ENCODE measurements around the gene SF3B4.
"Not testable (repeated sequence)": the region's sequence is repeated elsewhere in the genome, so short reads cannot be mapped to it uniquely, and the experiment has no call there.

The SF3B4 gene

DNA sequence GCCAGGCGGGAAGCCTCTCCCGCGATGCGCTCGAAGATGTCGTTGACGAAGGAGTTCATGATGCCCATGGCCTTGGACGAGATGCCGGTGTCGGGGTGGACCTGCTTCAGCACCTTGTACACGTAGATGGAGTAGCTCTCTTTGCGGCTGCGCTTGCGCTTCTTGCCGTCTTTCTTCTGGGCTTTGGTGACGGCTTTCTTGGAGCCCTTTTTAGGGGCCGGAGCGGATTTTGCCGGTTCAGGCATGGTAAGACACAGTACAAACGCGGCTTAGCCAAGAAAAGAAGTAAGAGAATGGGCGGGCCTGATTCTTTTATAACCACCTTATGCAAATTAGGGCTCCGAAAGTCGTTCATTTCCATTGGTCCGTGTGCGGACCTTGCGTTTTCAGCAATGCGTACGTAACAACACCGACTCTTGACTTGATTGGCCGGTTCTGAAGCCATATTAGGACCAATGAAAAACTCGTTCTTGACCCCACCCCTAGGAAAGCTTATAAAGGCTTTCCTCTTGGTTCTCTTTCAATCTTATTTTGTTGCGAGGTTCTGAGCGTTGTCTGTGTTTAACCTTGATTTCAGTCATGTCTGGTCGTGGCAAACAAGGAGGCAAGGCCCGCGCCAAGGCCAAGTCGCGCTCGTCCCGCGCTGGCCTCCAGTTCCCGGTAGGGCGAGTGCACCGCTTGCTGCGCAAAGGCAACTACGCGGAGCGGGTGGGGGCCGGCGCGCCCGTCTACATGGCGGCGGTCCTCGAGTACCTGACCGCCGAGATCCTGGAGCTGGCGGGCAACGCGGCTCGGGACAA lies 41.0 kb downstream of the SF3B4 start:
- peak; percentile 100 for DNase-seq

DNA sequence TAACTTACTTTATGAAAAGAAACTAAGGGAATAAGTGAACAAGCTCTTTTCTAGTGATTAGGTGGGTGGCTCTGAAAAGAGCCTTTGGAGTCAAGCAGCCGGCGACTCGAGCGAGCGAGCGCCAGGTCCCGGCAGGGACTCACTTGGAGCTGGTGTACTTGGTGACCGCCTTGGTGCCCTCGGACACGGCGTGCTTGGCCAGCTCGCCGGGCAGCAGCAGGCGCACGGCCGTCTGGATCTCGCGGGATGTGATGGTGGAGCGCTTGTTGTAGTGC lies 41.5 kb downstream of the SF3B4 start:
- DNase-seq = not testable (repeated sequence)

DNA sequence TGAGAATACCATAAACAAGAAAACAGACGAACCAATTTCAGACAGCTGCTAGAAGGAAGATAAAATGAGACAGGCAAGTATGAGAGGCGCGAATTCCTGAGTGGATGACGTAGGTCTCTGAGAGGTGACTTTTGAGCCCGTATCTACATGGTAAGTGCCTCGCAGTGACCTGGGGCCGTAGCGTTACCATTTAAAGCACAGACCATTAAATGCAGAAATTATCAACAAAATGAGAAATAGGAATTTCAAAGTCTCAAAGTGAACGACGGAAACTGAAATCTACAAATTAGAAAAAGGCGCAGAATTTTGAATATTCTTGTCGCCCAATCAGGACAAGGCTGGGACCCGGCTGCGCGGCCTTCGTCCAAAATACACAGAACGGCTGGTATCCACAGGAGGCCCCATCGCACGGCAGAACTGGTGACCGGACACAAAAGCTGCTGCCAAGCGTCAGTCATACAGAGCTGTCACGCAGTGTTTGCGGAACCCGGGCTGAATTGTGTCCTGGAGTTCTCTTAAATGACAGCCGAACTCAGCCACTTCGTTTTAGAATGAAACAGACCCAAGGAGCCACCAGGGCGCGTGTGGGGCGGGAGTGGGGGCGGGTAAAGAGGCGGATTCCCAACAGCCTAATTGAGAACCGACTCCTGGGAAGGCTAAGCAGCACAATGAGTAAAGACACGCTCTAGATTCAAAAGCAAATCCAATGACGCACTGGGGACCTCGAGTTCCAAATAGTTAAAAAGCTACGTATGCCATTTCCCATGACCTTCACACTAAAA lies 42.1 kb downstream of the SF3B4 start:
- peak; percentile 95 for DNase-seq

DNA sequence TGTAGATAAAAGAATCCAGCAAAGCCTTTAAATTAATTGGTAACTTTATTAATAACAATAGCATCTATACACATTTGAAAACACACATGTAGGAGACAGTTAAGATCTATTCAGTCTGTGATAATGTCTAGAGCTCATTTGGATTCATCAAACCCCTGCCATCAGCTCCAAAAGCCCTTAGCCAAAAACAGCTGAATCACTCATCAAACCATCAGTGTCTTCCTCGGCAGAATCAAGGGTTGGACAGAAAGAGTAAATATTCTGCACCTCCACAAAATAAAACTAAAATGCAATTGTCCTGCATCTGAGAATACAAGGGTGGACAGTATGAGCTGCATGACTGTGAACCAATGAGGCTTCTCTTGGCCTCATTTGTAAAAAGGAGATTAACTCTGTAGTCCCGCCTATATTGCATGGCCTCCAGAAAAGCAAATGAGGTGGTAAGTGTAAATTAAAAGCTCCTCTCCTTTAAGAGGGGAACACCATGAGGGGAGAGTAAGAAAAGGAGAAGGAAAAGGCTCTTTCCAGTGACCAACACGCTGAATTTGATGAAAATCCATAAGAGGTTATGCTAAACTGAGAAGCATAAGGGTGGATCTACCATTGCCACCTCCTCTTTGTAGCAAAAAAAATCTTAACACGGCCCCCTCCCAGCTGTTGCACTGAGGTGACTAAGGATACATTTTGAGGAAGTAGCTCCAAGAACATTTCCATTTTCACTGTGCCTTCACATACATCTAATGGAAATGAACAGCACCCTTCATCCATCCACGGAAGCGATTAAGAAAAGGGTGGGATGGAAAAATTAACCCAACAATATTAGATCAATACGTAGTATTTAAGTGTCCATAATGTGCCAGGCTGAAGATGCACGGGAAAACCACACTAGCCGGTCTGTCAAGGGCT lies 42.9 kb downstream of the SF3B4 start:
- peak; percentile 78 for DNase-seq

DNA sequence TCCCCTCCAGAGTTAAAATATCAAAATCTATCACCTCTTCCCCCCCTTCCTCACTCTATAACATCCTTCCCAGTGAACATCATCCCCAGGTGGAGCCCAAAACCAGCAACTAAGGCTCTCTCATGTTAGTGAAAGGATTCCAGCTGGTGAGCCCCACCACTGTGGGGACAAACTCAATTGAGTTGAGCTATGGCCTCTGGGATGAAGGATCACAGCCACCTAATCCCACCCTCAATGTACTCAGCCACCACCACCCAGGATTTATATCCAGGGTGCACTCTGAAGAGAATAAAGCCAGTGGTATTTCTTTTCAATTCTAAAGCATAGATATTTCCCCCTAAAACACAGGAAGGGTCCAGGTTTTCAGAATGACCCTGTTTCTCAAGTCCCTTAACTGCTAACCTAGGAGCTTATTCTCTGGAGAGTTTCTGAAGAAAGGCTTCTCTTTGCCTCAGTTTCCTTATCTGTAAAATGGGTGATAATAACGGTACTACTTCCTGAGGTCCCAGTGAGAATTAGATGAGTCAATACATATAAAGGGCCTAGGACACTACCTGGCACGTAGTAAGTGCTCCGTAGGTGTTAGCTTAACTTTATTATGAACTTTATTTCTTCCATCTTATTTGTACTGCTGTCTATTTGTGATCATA lies 43.9 kb downstream of the SF3B4 start:
- DNase-seq = no peak

DNA sequence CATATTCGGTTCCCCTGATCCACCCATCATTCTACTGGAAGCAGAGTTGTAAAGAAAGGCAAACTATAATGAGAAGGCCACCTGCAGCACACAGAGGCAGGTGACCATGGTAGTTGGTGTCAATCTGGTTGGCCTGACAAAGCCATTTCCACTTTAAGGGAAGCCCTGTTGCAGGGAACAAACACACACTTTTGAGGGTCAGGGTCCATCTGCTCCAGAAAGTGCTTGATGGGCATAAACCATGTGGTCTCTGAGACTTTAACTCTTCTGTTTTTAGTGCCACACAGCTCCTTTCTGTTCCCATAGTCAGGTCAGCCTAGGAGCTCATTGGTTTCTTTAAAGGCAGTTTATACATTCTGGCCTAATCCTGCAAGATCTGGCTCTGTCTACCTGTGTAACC lies 45.7 kb downstream of the SF3B4 start:
- no peak for DNase-seq

DNA sequence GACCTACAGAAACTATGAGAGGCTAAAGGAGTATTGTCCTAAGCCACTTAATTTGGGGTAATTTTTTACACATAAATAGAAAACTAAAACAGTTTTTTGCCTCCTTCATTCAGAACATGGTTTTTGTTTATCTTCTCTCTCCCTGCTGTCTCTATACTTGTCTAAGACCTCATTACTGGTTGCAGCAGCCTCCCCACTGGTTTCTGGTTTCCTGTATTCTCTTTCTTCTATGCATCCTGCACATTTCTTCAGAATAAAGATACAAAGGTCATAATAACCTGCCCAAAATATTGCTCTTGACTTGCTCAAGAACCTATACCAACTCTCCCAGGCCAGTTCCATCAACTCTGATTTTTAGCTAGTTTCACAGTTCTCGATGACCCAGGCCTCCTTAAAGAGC lies 48.0 kb downstream of the SF3B4 start:
- no peak for DNase-seq

DNA sequence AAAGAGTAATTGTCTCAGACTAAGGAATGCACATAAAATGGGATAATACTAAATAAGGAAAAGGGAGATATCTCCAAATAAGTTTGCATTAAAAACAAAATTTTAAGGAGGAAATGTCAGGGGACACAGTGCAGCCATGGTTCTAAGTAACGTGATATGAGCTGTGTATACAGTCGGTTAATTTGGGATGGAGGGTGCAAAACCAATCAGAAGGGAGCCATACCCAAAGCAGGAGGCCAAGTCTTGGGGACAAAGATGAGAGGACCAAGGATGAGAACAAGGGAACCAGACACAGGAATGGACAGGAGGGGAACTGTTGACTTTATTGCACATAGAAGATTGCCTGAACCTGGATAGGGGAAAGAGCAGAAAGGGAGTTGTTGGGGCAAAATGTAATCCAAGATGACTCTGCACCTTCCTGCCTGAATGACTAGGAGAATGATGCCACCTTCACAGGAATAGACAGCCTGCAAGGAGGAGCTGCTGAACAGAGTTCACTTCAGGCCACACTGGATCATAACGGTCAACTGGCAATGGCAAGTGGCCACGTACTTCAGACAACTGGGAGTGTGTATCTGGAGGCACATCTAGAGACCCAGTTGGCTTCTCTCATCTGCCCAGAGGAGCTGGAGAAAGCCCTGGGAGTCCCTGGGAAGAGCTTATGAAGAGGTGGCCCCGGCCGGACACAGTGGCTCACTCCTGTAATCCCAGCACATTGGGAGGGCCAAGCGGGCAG lies 50.2 kb downstream of the SF3B4 start:
- DNase-seq = no peak
